ENCODE measurements around the gene TGFB3.
"Not testable (repeated sequence)": the region's sequence is repeated elsewhere in the genome, so short reads cannot be mapped to it uniquely, and the experiment has no call there.

DNA sequence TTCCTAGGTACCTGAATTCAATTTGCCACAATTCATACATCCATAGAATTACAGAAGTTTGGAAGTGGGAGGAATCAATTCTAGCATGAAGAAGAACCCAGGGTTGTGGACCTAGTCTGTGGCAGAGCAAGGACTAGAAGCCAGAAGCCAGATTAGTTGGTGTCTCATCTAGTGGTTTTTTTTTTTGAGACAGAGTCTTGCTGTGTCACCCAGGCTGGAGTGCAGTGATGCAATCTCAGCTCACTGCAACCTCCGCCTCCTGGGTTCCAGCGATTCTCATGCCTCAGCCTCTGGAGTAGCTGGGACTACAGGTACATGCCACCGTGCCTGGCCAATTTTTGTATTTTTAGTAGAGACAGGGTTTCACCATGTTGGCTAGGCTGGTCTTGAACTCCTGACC, 27.8 kb upstream of the TGFB3 start:
- not testable (repeated sequence) for TF ChIP-seq CTCF (IDR thresholded peaks at IDR 0.05; ENCODE audit: low read depth, low read length, missing input control); MAX (IDR thresholded peaks at IDR 0.05); YY1 (IDR thresholded peaks at IDR 0.05); FOXA1 (IDR thresholded peaks at IDR 0.05); GABPA (IDR thresholded peaks at IDR 0.05 in 1 of 2, conservative IDR thresholded peaks at IDR 0.05 in 1 of 2); REST (IDR thresholded peaks at IDR 0.05); SP1 (IDR thresholded peaks at IDR 0.05); HNF4A (conservative IDR thresholded peaks at IDR 0.05); JUND (IDR thresholded peaks at IDR 0.05); TAF1 (conservative IDR thresholded peaks at IDR 0.05)
- TF ChIP-seq, protein P1, sequence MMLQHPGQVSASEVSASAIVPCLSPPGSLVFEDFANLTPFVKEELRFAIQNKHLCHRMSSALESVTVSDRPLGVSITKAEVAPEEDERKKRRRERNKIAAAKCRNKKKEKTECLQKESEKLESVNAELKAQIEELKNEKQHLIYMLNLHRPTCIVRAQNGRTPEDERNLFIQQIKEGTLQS (IDR thresholded peaks at IDR 0.05) = not testable (repeated sequence)

Measured in liver (tissue), 3 donors.